ENCODE measurements around the gene ZNF326. TPM values are rescaled to one million over a fixed set of nuclear protein-coding genes. Genes with fewer than 3 reads are reported as not detected.

The ZNF326 gene
- total RNA-seq, 1 donor from 2014 or later: 28.1 TPM

- DNase-seq: no peak
Observed at GRCh38 chr1:90083995-90084394, 89.1 kb downstream of the ZNF326 start.

Small RNA genes lying within 50 kb of the gene (small RNA-seq; reads per million reads assigned to genes)
- gene RN7SKP272 (ENCODE audit: low replicate concordance): not detected

Other genes with a start within 250 kb of the ZNF326 start
- gene LRRC8D, start 174.1 kb upstream of the ZNF326 start, total RNA-seq: 10.9 TPM

Data from tongue (tissue), 3 donors.